Breast epithelium (tissue), 3 donors: Measurements from ENCODE around the gene C11orf68.

ENCODE experiments used
- POLR2A ChIP-seq: fragments of 450-650 bp; IDR thresholded peaks from one replicate; pipeline ENCODE4 v1.6.1; 2016; ENCODE audit warnings: antibody characterized with exemption, mild to moderate bottlenecking, moderate library complexity
- POLR2AphosphoS5 ChIP-seq, 3 donors: sonication (generic); formaldehyde crosslinking; IDR thresholded peaks; one replicate each; pipeline ENCODE4 v1.6.1; 2017; ENCODE audit warnings: antibody characterized with exemption in 3 of 3
- TF ChIP-seq, protein P1 (sequence below), 3 donors: fragments of 450-650 bp; IDR thresholded peaks; one replicate each; pipeline ENCODE4 v1.5.1; 2016 to 2017; ENCODE audit warnings: antibody characterized with exemption in 3 of 3, mild to moderate bottlenecking in 3 of 3, moderate library complexity in 3 of 3

DNA sequence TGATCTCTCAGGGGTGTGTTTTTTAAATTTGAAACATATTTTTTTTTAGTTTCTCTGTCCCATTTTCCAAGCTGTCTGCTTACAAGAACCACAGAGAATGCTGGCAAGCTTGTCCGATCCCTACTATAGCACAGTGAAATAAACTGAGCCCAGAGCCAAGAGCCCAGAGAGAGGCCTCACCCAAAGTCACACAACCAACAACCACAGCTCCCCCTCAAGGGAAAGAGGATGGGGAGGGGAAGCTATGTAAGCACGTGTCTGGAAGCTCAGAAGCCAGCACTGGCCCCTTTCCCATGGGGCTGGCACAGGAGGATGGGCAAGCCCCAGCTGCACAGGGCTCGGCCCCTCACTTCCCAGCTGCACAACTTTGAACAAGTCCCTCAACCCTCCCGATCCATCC lies 39.4 kb upstream of the C11orf68 start:
- no peak for TF ChIP-seq POLR2AphosphoS5 (IDR thresholded peaks at IDR 0.05)
- TF ChIP-seq, protein P1, sequence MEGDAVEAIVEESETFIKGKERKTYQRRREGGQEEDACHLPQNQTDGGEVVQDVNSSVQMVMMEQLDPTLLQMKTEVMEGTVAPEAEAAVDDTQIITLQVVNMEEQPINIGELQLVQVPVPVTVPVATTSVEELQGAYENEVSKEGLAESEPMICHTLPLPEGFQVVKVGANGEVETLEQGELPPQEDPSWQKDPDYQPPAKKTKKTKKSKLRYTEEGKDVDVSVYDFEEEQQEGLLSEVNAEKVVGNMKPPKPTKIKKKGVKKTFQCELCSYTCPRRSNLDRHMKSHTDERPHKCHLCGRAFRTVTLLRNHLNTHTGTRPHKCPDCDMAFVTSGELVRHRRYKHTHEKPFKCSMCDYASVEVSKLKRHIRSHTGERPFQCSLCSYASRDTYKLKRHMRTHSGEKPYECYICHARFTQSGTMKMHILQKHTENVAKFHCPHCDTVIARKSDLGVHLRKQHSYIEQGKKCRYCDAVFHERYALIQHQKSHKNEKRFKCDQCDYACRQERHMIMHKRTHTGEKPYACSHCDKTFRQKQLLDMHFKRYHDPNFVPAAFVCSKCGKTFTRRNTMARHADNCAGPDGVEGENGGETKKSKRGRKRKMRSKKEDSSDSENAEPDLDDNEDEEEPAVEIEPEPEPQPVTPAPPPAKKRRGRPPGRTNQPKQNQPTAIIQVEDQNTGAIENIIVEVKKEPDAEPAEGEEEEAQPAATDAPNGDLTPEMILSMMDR (IDR thresholded peaks at IDR 0.05), result no peak
- TF ChIP-seq POLR2A, result no peak
